H1 (cell line): ENCODE results near the gene ARHGEF3. TPM values are rescaled to one million over a fixed set of nuclear protein-coding genes. Genes with fewer than 3 reads are reported as not detected.

Experiments
- CTCF ChIA-PET: fragments of 300-600 bp; sonication (Branson Sonifier 250); formaldehyde crosslinking; loops from one replicate; lab custom pipeline; 2021; ENCODE audit not compliant: partially characterized antibody; lab: Charles Lee
- POLR2A ChIA-PET: fragments of 300-600 bp; sonication (Branson Sonifier 250); formaldehyde crosslinking; loops from one replicate; lab custom pipeline; 2021; ENCODE audit warnings: inconsistent platforms; ENCODE audit not compliant: partially characterized antibody; lab: Charles Lee
- DNase-seq, 2 experiments: peaks; one replicate each; pipeline versions ENCODE4 v3.0.0 to v3.0.0-alpha.2; 2010 to 2022; ENCODE audit warnings: low spot score in 2 of 2, low read depth in 1 of 2, mixed read lengths in 1 of 2
- FAIRE-seq: peaks from 2 replicates; lab custom pipeline; 2011; peaks lifted over from hg19 to GRCh38; lab: Jason Lieb, UNC
- H2AFZ ChIP-seq: 2 replicates; pipeline ENCODE4 v1.8.1; 2012; ENCODE audit warnings: low read length, inconsistent platforms
- H2AK5ac ChIP-seq: 2 replicates; pipeline ENCODE4 v1.6.1; 2013; ENCODE audit warnings: low read depth, low read length
- H2BK120ac ChIP-seq: replicated peaks from 2 replicates; pipeline ENCODE3; 2013; ENCODE audit warnings: low read depth, low read length, inconsistent platforms
- H2BK12ac ChIP-seq: 2 replicates; pipeline ENCODE4 v1.6.1; 2013; ENCODE audit warnings: low read depth, low read length
- H2BK15ac ChIP-seq: 2 replicates; pipeline ENCODE4 v1.6.1; 2013; ENCODE audit warnings: low read length
- H2BK20ac ChIP-seq: 2 replicates; pipeline ENCODE4 v1.6.1; 2013; ENCODE audit warnings: low read length
- H2BK5ac ChIP-seq: 2 replicates; pipeline ENCODE4 v1.6.1; 2013; ENCODE audit warnings: low read depth, low read length
- H3K14ac ChIP-seq: 2 replicates; pipeline ENCODE4 v1.6.1; 2013; ENCODE audit warnings: inconsistent platforms; ENCODE audit not compliant: insufficient read length
- H3K18ac ChIP-seq: 2 replicates; pipeline ENCODE4 v1.6.1; 2013; ENCODE audit warnings: low read length; ENCODE audit errors: extremely low read depth
- H3K23ac ChIP-seq: 2 replicates; pipeline ENCODE4 v1.6.1; 2013; ENCODE audit warnings: inconsistent platforms; ENCODE audit not compliant: insufficient read length
- H3K23me2 ChIP-seq: 2 replicates; pipeline ENCODE4 v1.6.1; 2013; ENCODE audit warnings: low read depth, low read length
- H3K27ac ChIP-seq: 2 replicates; pipeline ENCODE4 v1.6.1; 2011; ENCODE audit warnings: low read depth, low read length, inconsistent platforms
- H3K27me3 ChIP-seq, 4 experiments: replicated peaks in 1 of 4; 1 replicate in 1 of 4; 2 replicates in 3 of 4; pipeline versions ENCODE4 v1.6.1 to v1.8.1; 2011 to 2013; ENCODE audit warnings: low read length in 3 of 4, mild to moderate bottlenecking in 3 of 4, inconsistent platforms in 2 of 4, mixed read lengths in 2 of 4, moderate library complexity in 1 of 4; ENCODE audit not compliant: control insufficient read depth in 3 of 4, insufficient read depth in 3 of 4; ENCODE audit errors: extremely low read depth in 1 of 4
- H3K36me3 ChIP-seq, 4 experiments: 2 replicates each; pipeline versions ENCODE4 v1.6.1 to v1.8.1; 2011 to 2013; ENCODE audit warnings: mild to moderate bottlenecking in 4 of 4, low read length in 3 of 4, moderate library complexity in 2 of 4, control low read depth in 1 of 4, inconsistent platforms in 1 of 4; ENCODE audit not compliant: insufficient read depth in 4 of 4, control insufficient read depth in 2 of 4
- H3K4ac ChIP-seq: replicated peaks from 2 replicates; pipeline ENCODE3; 2013; ENCODE audit warnings: low read length, low read depth, mixed read lengths, inconsistent platforms; ENCODE audit not compliant: insufficient read length
- H3K4me1 ChIP-seq, 4 experiments: replicated peaks in 1 of 4; 1 replicate in 1 of 4; 2 replicates in 3 of 4; pipeline versions ENCODE4 v1.6.1 to v1.8.1; 2011 to 2013; ENCODE audit warnings: low read length in 3 of 4, inconsistent platforms in 2 of 4, mixed read lengths in 1 of 4; ENCODE audit not compliant: insufficient read depth in 4 of 4, control insufficient read depth in 3 of 4
- H3K4me2 ChIP-seq, 2 experiments: 2 replicates each; pipeline versions ENCODE4 v1.6.1 to v1.8.1; 2011 to 2013; ENCODE audit warnings: low read depth in 2 of 2, low read length in 2 of 2, control low read depth in 1 of 2, inconsistent platforms in 1 of 2, mild to moderate bottlenecking in 1 of 2; ENCODE audit not compliant: insufficient read depth in 1 of 2
- H3K4me3 ChIP-seq, 4 experiments: fragments of 200-600, 300-600 bp in 1 of 4; sonication (generic), shearing (Covaris generic), sonication (Bioruptor Twin) in 1 of 4; 2 replicates each; pipeline versions ENCODE4 v1.5.1 to v1.8.1; 2011 to 2016; ENCODE audit warnings: low read length in 4 of 4, low read depth in 3 of 4, control low read depth in 2 of 4, inconsistent platforms in 2 of 4, mild to moderate bottlenecking in 2 of 4, mixed read lengths in 1 of 4, moderate library complexity in 1 of 4; ENCODE audit not compliant: insufficient read depth in 2 of 4; ENCODE audit errors: extremely low read depth in 1 of 4
- H3K56ac ChIP-seq: replicated peaks from 2 replicates; pipeline ENCODE3; 2013; ENCODE audit warnings: low read depth, mild to moderate bottlenecking, mixed read lengths, low read length, inconsistent platforms; ENCODE audit not compliant: insufficient read length
- H3K79me1 ChIP-seq: 2 replicates; pipeline ENCODE4 v1.6.1; 2013; ENCODE audit warnings: low read depth, low read length, control low read depth
- H3K79me2 ChIP-seq, 2 experiments: 2 replicates each; pipeline versions ENCODE4 v1.6.1 to v1.8.1; 2012 to 2013; ENCODE audit warnings: low read length in 2 of 2, mild to moderate bottlenecking in 2 of 2, inconsistent platforms in 1 of 2; ENCODE audit not compliant: insufficient read depth in 2 of 2, control insufficient read depth in 1 of 2
- H3K9ac ChIP-seq, 4 experiments: replicated peaks in 1 of 4; 1 replicate in 1 of 4; 2 replicates in 3 of 4; pipeline versions ENCODE4 v1.6.1 to v1.8.1; 2011 to 2013; ENCODE audit warnings: low read depth in 3 of 4, low read length in 3 of 4, control low read depth in 2 of 4, mild to moderate bottlenecking in 2 of 4, moderate library complexity in 2 of 4, inconsistent platforms in 1 of 4; ENCODE audit errors: extremely low read depth in 1 of 4
- H3K9me3 ChIP-seq, 2 experiments: 2 replicates each; pipeline versions ENCODE4 v1.6.1 to v1.8.1; 2012 to 2013; ENCODE audit warnings: mild to moderate bottlenecking in 2 of 2, moderate library complexity in 2 of 2, control low read depth in 1 of 2, inconsistent platforms in 1 of 2, low read depth in 1 of 2, low read length in 1 of 2, mixed read lengths in 1 of 2; ENCODE audit not compliant: insufficient read depth in 2 of 2
- H4K20me1 ChIP-seq, 2 experiments: replicated peaks in 1 of 2; 2 replicates each; pipeline versions ENCODE3 to v1.8.1; 2011 to 2013; ENCODE audit warnings: inconsistent platforms in 2 of 2, low read length in 2 of 2, mild to moderate bottlenecking in 1 of 2; ENCODE audit not compliant: insufficient read depth in 2 of 2, control insufficient read depth in 1 of 2
- H4K5ac ChIP-seq: 2 replicates; pipeline ENCODE4 v1.6.1; 2013; ENCODE audit warnings: low read length, low read depth, mixed read lengths, inconsistent platforms; ENCODE audit not compliant: insufficient read length
- H4K8ac ChIP-seq: 2 replicates; pipeline ENCODE4 v1.8.0; 2013; ENCODE audit warnings: mild to moderate bottlenecking, moderate library complexity, low read length, inconsistent platforms; ENCODE audit not compliant: insufficient read depth; ENCODE audit errors: extremely low read depth
- H4K91ac ChIP-seq: replicated peaks from 2 replicates; pipeline ENCODE3; 2013; ENCODE audit warnings: low read length, mixed read lengths, inconsistent platforms; ENCODE audit not compliant: insufficient read length
- KDM5A ChIP-seq: fragments of 200-600 bp; IDR thresholded peaks from 2 replicates; pipeline ENCODE4 v1.7.1; 2012; ENCODE audit warnings: mild to moderate bottlenecking, low read length, inconsistent platforms, mixed read lengths
- TCF12 ChIP-seq: IDR thresholded peaks from 2 replicates; pipeline ENCODE4 v1.6.1; 2011; ENCODE audit warnings: low read depth, mild to moderate bottlenecking, low read length
- WGBS, 2 experiments: shearing (Covaris generic) in 1 of 2; methylation state at CpG; one replicate each; pipeline versions ENCODE4 v1.1.6 to v1.1.7; 2013 to 2015; ENCODE audit warnings: low lambda C conversion rate in 2 of 2, mixed read lengths in 2 of 2, inconsistent platforms in 1 of 2, low coverage in 1 of 2, missing lambda C conversion rate in 1 of 2; ENCODE audit not compliant: insufficient replicate concordance in 2 of 2, insufficient coverage in 1 of 2, insufficient read length in 1 of 2; ENCODE audit errors: extremely low coverage in 1 of 2, missing lambda C conversion rate in 1 of 2; 5-methylcytosine and 5-hydroxymethylcytosine counted together
- polyA plus RNA-seq, 7 experiments: library from polyadenylated mRNA; depleted of rRNA in 3 of 7; stranded (reverse) in 5 of 7; unstranded in 2 of 7; fragments of >200 nt in 5 of 7; fragments of 200-250 nt in 2 of 7; gene quantifications; 1 replicate in 5 of 7; 2 replicates in 1 of 7; 4 replicates in 1 of 7; pipeline versions ENCODE4 v1.2.1 to v1.2.3, GENCODE V29; 2011 to 2013; ENCODE audit warnings: missing spikeins in 2 of 7, mixed read lengths in 2 of 7
- total RNA-seq: library from RNA; stranded (reverse); fragmentation: NEBNext Ultra II Directional; extraction: Animal tissue kit (Norgen Biotek cat#: 25700); gene quantifications from 2 replicates; pipeline ENCODE4 v1.2.1, GENCODE V29; 2021

The ARHGEF3 gene
- total and polyA plus RNA-seq, 2 of the 8 experiments (the other 6 are each of a cell fraction or from before 2014, with no cell fraction given): 2.8 to 6.0 TPM

- Histone ChIP-seq H3K14ac (no peak overlapping the region), H3K23me2 (no peaks in the 10 kb centered on the region), H2BK5ac (no peak overlapping the region), H3K56ac (no peak overlapping the region), H4K8ac (no peak overlapping the region), H2AFZ (no peak overlapping the region), H3K27me3 (no peaks in the 10 kb centered on the region), H4K20me1 (no peaks in the 10 kb centered on the region), H3K4me1 (no peaks in the 10 kb centered on the region), H3K36me3 (no peaks in the 10 kb centered on the region), H3K23ac (no peak overlapping the region), H2BK12ac (no peak overlapping the region), H3K4me3 (no peak overlapping the region), H2BK20ac (no peak overlapping the region), H3K79me2 (no peaks in the 10 kb centered on the region), H2BK120ac (no peak overlapping the region), H3K9ac (no peak overlapping the region), H3K4me2 (no peak overlapping the region), H3K79me1 (no peaks in the 10 kb centered on the region), H3K27ac (no peak overlapping the region), H2AK5ac (no peak overlapping the region), H2BK15ac (no peak overlapping the region), H3K18ac (no peak overlapping the region), H4K91ac (no peak overlapping the region), H4K5ac (no peak overlapping the region), H3K9me3 (no peaks in the 10 kb centered on the region), H3K4ac (no peak overlapping the region)
- CTCF ChIA-PET: interaction anchor here (0.6 to 8.1 kb wide), 11 partner anchors 15 to 1875 kb away, joined by 3 to 178 read pairs (median 5); partner anchors contain the start of gene ARHGEF3
- FAIRE-seq (no peak), DNase-seq (no peak)
- WGBS, 2 experiments: 95% methylated on average over 3 of the region's 3 CpGs; no CpG with 5 or more reads in 1 of the 2 experiments
- POLR2A ChIA-PET: interaction anchor here (0.6 to 1.2 kb wide), 2 partner anchors 258 to 864 kb away, joined by 3 read pairs; no protein-coding TSS in a partner anchor
- TF ChIP-seq KDM5A: no peak
- TF ChIP-seq TCF12: no peak
Observed at GRCh38 chr3:56704706-56705105, 97.0 kb downstream of the ARHGEF3 start.
